HG03139 (cell line): ENCODE measurements around the gene SLC29A3.

ENCODE experiments used
- ATAC-seq: cut with Tn5 transposase; IDR thresholded peaks from one replicate; pipeline ENCODE4 v1.9.1; 2021; ENCODE audit not compliant: unreplicated experiment

SLC29A3 gene

GRCh38 chr10:71299071-71299785 lies 19.8 kb upstream of the SLC29A3 start:
- no peak for ATAC-seq

- ATAC-seq: no peak
These were observed 18.3 kb upstream of the SLC29A3 start for GRCh38 chr10:71300555-71301370.

- ATAC-seq: no peak
These were observed 17.6 kb upstream of the SLC29A3 start for GRCh38 chr10:71301371-71301916.

- ATAC-seq: no peak
These were observed 16.6 kb upstream of the SLC29A3 start for GRCh38 chr10:71302451-71302850.

- ATAC-seq: no peak
These were observed 16.0 kb upstream of the SLC29A3 start for GRCh38 chr10:71302874-71303568.

- no peak for ATAC-seq
These were observed 15.5 kb upstream of the SLC29A3 start for GRCh38 chr10:71303569-71303907.

- no peak for ATAC-seq
These were observed 14.1 kb upstream of the SLC29A3 start for GRCh38 chr10:71304914-71305313.

- no peak for ATAC-seq
These were observed 12.1 kb upstream of the SLC29A3 start for GRCh38 chr10:71306979-71307378.

GRCh38 chr10:71307469-71308085 lies 11.5 kb upstream of the SLC29A3 start:
- no peak for ATAC-seq

- no peak for ATAC-seq
These were observed 10.8 kb upstream of the SLC29A3 start for GRCh38 chr10:71308244-71308643.

GRCh38 chr10:71308985-71309384 lies 10.1 kb upstream of the SLC29A3 start:
- ATAC-seq: no peak

GRCh38 chr10:71309919-71310318 lies 9.1 kb upstream of the SLC29A3 start:
- ATAC-seq: no peak

GRCh38 chr10:71312220-71312619 lies 6.8 kb upstream of the SLC29A3 start:
- ATAC-seq: no peak

GRCh38 chr10:71312811-71313789 lies 6.0 kb upstream of the SLC29A3 start:
- ATAC-seq: no peak

GRCh38 chr10:71314028-71314693 lies 4.9 kb upstream of the SLC29A3 start:
- no peak for ATAC-seq

GRCh38 chr10:71314694-71315225 lies 4.3 kb upstream of the SLC29A3 start:
- ATAC-seq: no peak

- no peak for ATAC-seq
These were observed 2.8 kb upstream of the SLC29A3 start for GRCh38 chr10:71316056-71316785.

- ATAC-seq: no peak
These were observed 2.3 kb upstream of the SLC29A3 start for GRCh38 chr10:71316786-71317160.

GRCh38 chr10:71317739-71318138 lies 1.3 kb upstream of the SLC29A3 start:
- no peak for ATAC-seq
